NCI-H82 (cell line): ENCODE results near the gene HEXD.

Experiments used
- DNase-seq: peaks from one replicate; lab custom pipeline; 2025; lab: John Stamatoyannopoulos, UW

Gene HEXD

GRCh38 chr17:82489851-82490511 lies 71.8 kb downstream of the HEXD start:
- peak; percentile 42 for DNase-seq

- peak; percentile 41 for DNase-seq
Measured at GRCh38 chr17:82490512-82491195, 72.5 kb downstream of the HEXD start.

- DNase-seq = no peak
Measured at GRCh38 chr17:82491196-82491530, 73.0 kb downstream of the HEXD start.

GRCh38 chr17:82491533-82491932 lies 73.4 kb downstream of the HEXD start:
- DNase-seq = no peak
